ENCODE measurements around the gene TMEM109.

GRCh38 chr11:60912851-60913528 is 968 bp upstream of the TMEM109 start:
- TF ChIP-seq USF2 (CRISPR knock-in tag; IDR thresholded peaks at IDR 0.05) (no peak), CTCF (IDR thresholded peaks at IDR 0.05 in 2 of 3, conservative IDR thresholded peaks at IDR 0.05 in 1 of 3; ENCODE audit: insufficient read depth in 2 of 3, low read depth in 1 of 3, low read length in 3 of 3) (no peak), ATF7 (IDR thresholded peaks at IDR 0.05) (no peak)

All from K562 (cell line).